Ishikawa (cell line): Measurements from ENCODE around the gene CA10.

Experiments
- CREB1 ChIP-seq: IDR thresholded peaks from 2 replicates; pipeline ENCODE4 v1.6.1; 2012; ENCODE audit warnings: low read depth
- EP300 ChIP-seq: IDR thresholded peaks from 2 replicates; pipeline ENCODE4 v1.6.1; 2012; ENCODE audit warnings: borderline replicate concordance
- FOXM1 ChIP-seq: IDR thresholded peaks from 2 replicates; pipeline ENCODE4 v1.6.1; 2012; ENCODE audit warnings: low read depth, borderline replicate concordance
- MAX ChIP-seq: IDR thresholded peaks from 2 replicates; pipeline ENCODE4 v1.6.1; 2012
- RAD21 ChIP-seq: IDR thresholded peaks from 2 replicates; pipeline ENCODE4 v1.6.1; 2012; ENCODE audit warnings: low read depth
- REST ChIP-seq: IDR thresholded peaks from 2 replicates; pipeline ENCODE4 v1.6.1; 2012; ENCODE audit warnings: low read depth, mild to moderate bottlenecking
- TAF1 ChIP-seq: IDR thresholded peaks from 2 replicates; pipeline ENCODE4 v1.6.1; 2012; ENCODE audit warnings: low read depth, mild to moderate bottlenecking
- USF1 ChIP-seq: IDR thresholded peaks from 2 replicates; pipeline ENCODE4 v1.6.1; 2012
- YY1 ChIP-seq: IDR thresholded peaks from 2 replicates; pipeline ENCODE4 v1.6.1; 2012; ENCODE audit warnings: low read depth
- ZBTB7A ChIP-seq: IDR thresholded peaks from 2 replicates; pipeline ENCODE4 v1.6.1; 2012; ENCODE audit warnings: low read depth

- TF ChIP-seq CREB1 (no peak), TAF1 (no peak), USF1 (no peak), EP300 (no peak), ZBTB7A (no peak), FOXM1 (no peak), YY1 (no peak), REST (no peak), RAD21 (no peak), MAX (no peak)
These were observed 550.1 kb downstream of the CA10 start for GRCh38 chr17:51608251-51608933.
